ENCODE measurements around the gene FIBP.

DNA sequence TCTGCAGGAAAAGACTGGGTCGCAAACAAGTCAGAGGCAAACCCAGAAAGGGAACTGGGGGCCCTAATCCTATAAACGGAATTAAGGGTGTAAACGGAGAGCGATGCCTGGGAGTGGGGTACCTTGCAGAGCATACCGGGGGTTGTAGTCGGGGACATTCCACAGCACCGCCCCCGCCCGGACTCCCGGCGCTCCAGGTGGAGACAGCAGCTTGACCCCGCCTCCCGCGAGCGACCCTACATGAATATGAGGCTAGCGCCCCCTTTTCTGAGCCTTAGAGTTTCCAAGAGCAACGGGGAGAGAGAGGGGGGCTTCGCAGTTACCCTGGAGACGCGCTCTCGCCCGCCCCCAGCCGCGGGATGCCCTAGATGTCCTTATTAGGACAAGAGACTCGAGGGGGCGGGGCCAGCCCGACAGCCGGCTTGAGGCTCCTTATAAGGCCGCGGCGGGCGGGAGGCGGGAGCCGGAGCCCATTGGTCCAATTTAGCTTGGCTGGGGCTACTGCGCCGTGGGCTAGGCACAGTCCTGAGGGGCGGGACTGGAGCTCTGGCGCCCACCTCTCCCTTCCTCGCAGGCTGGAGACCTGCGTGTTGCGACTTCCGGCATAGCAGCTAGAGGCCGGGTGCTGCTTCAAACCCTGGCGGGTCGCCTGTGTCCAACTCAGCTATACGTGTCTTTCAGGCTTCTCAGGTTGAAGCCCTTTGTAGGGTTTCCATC lies 29.0 kb downstream of the FIBP start:
- TF ChIP-seq, protein P1, sequence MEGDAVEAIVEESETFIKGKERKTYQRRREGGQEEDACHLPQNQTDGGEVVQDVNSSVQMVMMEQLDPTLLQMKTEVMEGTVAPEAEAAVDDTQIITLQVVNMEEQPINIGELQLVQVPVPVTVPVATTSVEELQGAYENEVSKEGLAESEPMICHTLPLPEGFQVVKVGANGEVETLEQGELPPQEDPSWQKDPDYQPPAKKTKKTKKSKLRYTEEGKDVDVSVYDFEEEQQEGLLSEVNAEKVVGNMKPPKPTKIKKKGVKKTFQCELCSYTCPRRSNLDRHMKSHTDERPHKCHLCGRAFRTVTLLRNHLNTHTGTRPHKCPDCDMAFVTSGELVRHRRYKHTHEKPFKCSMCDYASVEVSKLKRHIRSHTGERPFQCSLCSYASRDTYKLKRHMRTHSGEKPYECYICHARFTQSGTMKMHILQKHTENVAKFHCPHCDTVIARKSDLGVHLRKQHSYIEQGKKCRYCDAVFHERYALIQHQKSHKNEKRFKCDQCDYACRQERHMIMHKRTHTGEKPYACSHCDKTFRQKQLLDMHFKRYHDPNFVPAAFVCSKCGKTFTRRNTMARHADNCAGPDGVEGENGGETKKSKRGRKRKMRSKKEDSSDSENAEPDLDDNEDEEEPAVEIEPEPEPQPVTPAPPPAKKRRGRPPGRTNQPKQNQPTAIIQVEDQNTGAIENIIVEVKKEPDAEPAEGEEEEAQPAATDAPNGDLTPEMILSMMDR (IDR thresholded peaks at IDR 0.05), result peak in 4 of 5 experiments; percentile 4 to 38 (median 18)
- TF ChIP-seq POLR2A (IDR thresholded peaks at IDR 0.05), result peak in 1 of 2 donors; percentile 96
